NCI-H2196 (cell line): Measurements from ENCODE around the gene C19orf38.
A peak's percentile ranks its signal among the peaks of the same experiment; 100 is the strongest.
"Not testable (repeated sequence)": the region's sequence is repeated elsewhere in the genome, so short reads cannot be mapped to it uniquely, and the experiment has no call there.

Experiments
- DNase-seq: peaks from one replicate; lab custom pipeline; 2025; ENCODE audit not compliant: unreplicated experiment; lab: John Stamatoyannopoulos, UW

Gene C19orf38

GRCh38 chr19:10820173-10820572 is 28.0 kb upstream of the C19orf38 start:
- DNase-seq = no peak

- no peak for DNase-seq
These were observed 24.5 kb upstream of the C19orf38 start for GRCh38 chr19:10823690-10824089.

- no peak for DNase-seq
These were observed 22.0 kb upstream of the C19orf38 start for GRCh38 chr19:10826231-10826630.

- no peak for DNase-seq
These were observed 21.4 kb upstream of the C19orf38 start for GRCh38 chr19:10826846-10827245.

- no peak for DNase-seq
These were observed 19.0 kb upstream of the C19orf38 start for GRCh38 chr19:10828981-10829821.

GRCh38 chr19:10829967-10830366 is 18.2 kb upstream of the C19orf38 start:
- no peak for DNase-seq

- DNase-seq = no peak
These were observed 17.8 kb upstream of the C19orf38 start for GRCh38 chr19:10830370-10830769.

- no peak for DNase-seq
These were observed 17.1 kb upstream of the C19orf38 start for GRCh38 chr19:10830931-10831779.

- no peak for DNase-seq
These were observed 16.0 kb upstream of the C19orf38 start for GRCh38 chr19:10831987-10832938.

- no peak for DNase-seq
These were observed 15.3 kb upstream of the C19orf38 start for GRCh38 chr19:10832939-10833296.

- DNase-seq = no peak
These were observed 13.0 kb upstream of the C19orf38 start for GRCh38 chr19:10835089-10835753.

GRCh38 chr19:10835754-10836478 is 12.3 kb upstream of the C19orf38 start, which contains the start of gene TMED1:
TMED1 (minus strand) TSS chr19:10836212; CDS start chr19:10836191, 21 bp downstream.
- DNase-seq = peak; percentile 100

- peak; percentile 96 for DNase-seq
These were observed 11.5 kb upstream of the C19orf38 start for GRCh38 chr19:10836479-10837330.

GRCh38 chr19:10837649-10838048 is 10.6 kb upstream of the C19orf38 start:
- DNase-seq = not testable (repeated sequence)

- DNase-seq = no peak
These were observed 9.8 kb upstream of the C19orf38 start for GRCh38 chr19:10838377-10838776.

GRCh38 chr19:10839114-10840050 is 8.8 kb upstream of the C19orf38 start:
- no peak for DNase-seq

GRCh38 chr19:10842788-10843187 is 5.4 kb upstream of the C19orf38 start:
- no peak for DNase-seq
